ENCODE results near the gene ASPA. TPM values are rescaled to one million over a fixed set of nuclear protein-coding genes. Genes with fewer than 3 reads are reported as not detected.

Gene ASPA
- total RNA-seq, 2 donors from 2014 or later, result 0.59 to 2.0 TPM

- no peaks in the 10 kb centered on the region for H3K36me3 ChIP-seq
- no peaks in the 10 kb centered on the region for H3K4me1 ChIP-seq
- peak overlapping the region; percentile 40 for H3K27ac ChIP-seq
- H3K9me3 ChIP-seq, result no peaks in the 10 kb centered on the region
- intact Hi-C loops (cut with DNase I), result no loop called here
- peak; percentile 60 for DNase-seq
- H3K4me3 ChIP-seq, result no peak overlapping the region
- TF ChIP-seq, protein P1, sequence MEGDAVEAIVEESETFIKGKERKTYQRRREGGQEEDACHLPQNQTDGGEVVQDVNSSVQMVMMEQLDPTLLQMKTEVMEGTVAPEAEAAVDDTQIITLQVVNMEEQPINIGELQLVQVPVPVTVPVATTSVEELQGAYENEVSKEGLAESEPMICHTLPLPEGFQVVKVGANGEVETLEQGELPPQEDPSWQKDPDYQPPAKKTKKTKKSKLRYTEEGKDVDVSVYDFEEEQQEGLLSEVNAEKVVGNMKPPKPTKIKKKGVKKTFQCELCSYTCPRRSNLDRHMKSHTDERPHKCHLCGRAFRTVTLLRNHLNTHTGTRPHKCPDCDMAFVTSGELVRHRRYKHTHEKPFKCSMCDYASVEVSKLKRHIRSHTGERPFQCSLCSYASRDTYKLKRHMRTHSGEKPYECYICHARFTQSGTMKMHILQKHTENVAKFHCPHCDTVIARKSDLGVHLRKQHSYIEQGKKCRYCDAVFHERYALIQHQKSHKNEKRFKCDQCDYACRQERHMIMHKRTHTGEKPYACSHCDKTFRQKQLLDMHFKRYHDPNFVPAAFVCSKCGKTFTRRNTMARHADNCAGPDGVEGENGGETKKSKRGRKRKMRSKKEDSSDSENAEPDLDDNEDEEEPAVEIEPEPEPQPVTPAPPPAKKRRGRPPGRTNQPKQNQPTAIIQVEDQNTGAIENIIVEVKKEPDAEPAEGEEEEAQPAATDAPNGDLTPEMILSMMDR (IDR thresholded peaks at IDR 0.05), result no peak
- H3K27me3 ChIP-seq, result no peaks in the 10 kb centered on the region
- no peak overlapping the region for H3K9ac ChIP-seq (ENCODE audit: low read depth in 2 of 2, low read length in 2 of 2)
These were observed 75.4 kb downstream of the ASPA start for GRCh38 chr17:3551189-3551588.

DNA sequence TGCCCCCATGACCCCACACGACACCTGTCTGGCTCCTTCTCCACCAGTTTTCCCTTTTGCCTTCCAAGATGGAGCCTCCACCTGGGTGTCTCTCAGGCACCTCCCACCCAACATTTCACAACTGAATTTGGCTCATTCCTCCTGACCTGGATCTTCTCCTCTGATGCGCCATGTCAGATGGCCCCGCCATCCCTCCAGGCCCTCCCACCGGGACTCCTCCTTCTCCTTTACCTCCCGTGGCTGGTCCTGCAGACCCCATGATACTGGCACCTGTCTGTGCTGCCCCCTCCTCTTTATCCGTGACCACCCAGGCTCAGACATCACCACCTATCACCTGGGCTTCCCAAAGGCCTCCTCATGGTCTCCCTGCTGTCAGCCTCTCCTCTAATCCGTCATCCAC lies 77.1 kb downstream of the ASPA start:
- H3K9me3 ChIP-seq, result no peaks in the 10 kb centered on the region
- no peak for DNase-seq
- no peaks in the 10 kb centered on the region for H3K36me3 ChIP-seq
- H3K9ac ChIP-seq (ENCODE audit: low read depth in 2 of 2, low read length in 2 of 2), result no peak overlapping the region
- intact Hi-C loops (cut with DNase I), result no loop called here
- TF ChIP-seq, protein P1 (IDR thresholded peaks at IDR 0.05), result no peak
- no peak overlapping the region for H3K27ac ChIP-seq
- H3K4me3 ChIP-seq, result no peak overlapping the region
- H3K27me3 ChIP-seq, result no peaks in the 10 kb centered on the region
- H3K4me1 ChIP-seq, result peaks cover under 1% of the 10 kb centered on the region

Other genes with a start within 250 kb of the ASPA start
- gene OR3A1, start 177.6 kb upstream of the ASPA start, total RNA-seq, result not detected
- gene OR3A2, start 89.7 kb upstream of the ASPA start, total RNA-seq, result not detected
- gene OR1E1, start 77.6 kb upstream of the ASPA start, total RNA-seq, result not detected
- gene OR3A3, start 64.6 kb upstream of the ASPA start, total RNA-seq, result not detected
- not detected for gene OR1E2, start 42.2 kb upstream of the ASPA start, total RNA-seq
- gene SPATA22, start 4.2 kb upstream of the ASPA start, total RNA-seq, result not detected
- gene TRPV3, start 81.8 kb downstream of the ASPA start, total RNA-seq, result 1 to 10 TPM; 2.3 to 7.4 TPM
- gene TRPV1, start 133.4 kb downstream of the ASPA start, total RNA-seq, result 1 to 10 TPM; 2.8 to 8.8 TPM
- gene SHPK, start 160.3 kb downstream of the ASPA start, total RNA-seq, result 10 to 100 TPM; 21.5 to 23.5 TPM
- 1 to 10 TPM; 7.9 to 8.1 TPM for gene CTNS, start 160.8 kb downstream of the ASPA start, total RNA-seq
- 100 to 1,000 TPM; 148 to 195 TPM for gene TAX1BP3, start 192.6 kb downstream of the ASPA start, total RNA-seq
- gene EMC6, start 192.8 kb downstream of the ASPA start, total RNA-seq, result 10 to 100 TPM; 38.1 to 61.2 TPM
- 1 to 10 TPM in 1 of 2 donors, under 1 TPM in 1; 0.93 to 1.5 TPM for gene P2RX5, start 220.2 kb downstream of the ASPA start, total RNA-seq
- 10 to 100 TPM in 1 of 2 donors, 1 to 10 TPM in 1; 2.6 to 13.2 TPM for gene HASPIN, start 247.9 kb downstream of the ASPA start, total RNA-seq